Measurements from ENCODE around the gene MAPK12.

The MAPK12 gene

GRCh38 chr22:50264946-50265669, 3.6 kb upstream of the MAPK12 start:
- DNase-seq = no peak

- DNase-seq = no peak
These were observed 2.7 kb upstream of the MAPK12 start for GRCh38 chr22:50264104-50264745.

GRCh38 chr22:50262973-50263617, 1.6 kb upstream of the MAPK12 start:
- no peak for DNase-seq

GRCh38 chr22:50262460-50262911, 1.0 kb upstream of the MAPK12 start:
- no peak for DNase-seq

DNA sequence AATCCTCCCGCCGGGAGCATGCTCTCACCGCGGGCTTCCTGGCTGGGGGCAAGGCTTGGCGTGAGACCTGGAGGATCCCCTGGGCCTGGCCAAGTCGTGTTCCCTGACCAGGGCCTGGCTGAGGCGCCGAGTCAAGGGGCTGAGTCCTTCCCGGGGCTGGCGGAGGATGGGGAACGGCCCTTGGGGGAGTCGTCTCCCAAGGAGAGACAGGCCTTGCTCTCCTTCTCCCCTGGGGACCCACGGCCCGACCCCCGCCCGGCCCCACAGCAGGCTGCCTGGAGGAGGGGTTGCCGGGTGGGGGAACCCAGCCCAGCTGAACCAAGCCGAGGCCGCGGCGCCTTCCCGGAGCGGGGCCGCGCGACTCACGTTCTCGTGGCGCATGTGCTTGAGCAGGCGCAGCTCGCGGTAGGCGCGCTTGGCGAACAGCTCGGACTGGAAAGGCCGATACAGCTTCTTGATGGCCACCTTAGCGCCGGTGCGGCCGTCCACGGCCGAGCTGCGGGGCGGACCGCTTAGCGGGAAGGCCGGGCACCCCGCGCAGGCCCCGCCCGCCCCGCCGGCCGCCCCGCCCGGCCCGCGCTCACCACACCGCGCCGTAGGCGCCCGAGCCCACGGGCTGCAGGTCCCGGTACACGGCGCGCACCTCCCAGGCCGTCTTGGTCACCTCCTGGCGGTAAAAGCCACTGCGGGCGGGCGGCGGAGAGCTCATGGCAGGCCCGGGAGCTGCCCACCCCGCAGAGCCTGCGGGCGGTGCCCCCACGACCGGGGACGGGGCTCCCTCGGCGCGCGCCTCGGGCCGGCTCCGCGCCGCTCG, 475 bp downstream of the MAPK12 start:
- DNase-seq = peak; percentile 70

GRCh38 chr22:50260434-50260800, 1.1 kb downstream of the MAPK12 start:
- no peak for DNase-seq

- no peak for DNase-seq
These were observed 2.2 kb downstream of the MAPK12 start for GRCh38 chr22:50259302-50259701.

GRCh38 chr22:50258361-50259292, 2.9 kb downstream of the MAPK12 start:
- no peak for DNase-seq

DNA sequence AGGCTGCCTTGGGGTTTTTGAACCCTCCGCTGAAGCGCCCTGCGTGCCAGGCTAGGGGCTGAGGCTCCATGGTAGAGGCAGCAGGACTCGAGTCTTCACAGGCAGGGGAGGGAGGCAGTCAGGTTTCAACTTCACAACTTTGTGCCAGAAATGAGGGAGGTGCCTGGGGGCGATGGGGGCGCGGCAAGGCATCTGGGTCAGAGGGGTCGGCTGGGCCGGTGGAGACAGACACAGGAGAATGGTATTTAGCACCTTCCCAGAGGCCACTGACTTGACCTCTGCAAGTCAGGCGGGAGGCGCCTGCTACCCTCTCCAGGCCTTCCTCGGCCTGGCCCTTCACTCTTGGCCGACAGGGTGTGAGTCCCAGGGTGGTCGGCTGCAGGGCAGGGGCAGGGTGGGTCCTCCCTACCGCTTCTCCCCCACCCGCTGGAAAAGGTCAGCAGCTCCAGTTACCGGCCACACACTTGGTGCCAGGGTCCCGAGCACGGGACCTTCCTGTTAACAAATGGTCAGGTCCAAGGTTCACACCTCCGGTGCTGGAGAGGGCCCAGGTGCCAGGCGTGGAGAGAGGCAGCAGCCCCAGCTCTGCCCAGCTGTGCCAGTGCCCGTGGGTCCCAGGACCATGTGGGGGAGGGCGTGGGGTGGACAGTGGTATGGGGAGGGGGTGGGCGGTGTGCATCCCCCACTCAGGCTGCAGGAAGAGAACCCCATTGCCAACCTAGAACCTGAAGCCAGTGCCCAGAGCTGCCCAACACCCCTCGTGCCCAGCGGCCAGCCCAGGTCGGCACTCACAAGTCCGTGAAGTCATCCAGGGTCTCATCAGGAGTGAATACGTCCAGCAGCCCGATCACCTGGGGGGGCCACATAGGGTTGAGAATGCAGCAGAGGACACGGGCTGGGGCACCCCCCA, 3.8 kb downstream of the MAPK12 start:
- peak; percentile 72 for DNase-seq

GRCh38 chr22:50257041-50257440, 4.4 kb downstream of the MAPK12 start:
- DNase-seq = no peak

DNA sequence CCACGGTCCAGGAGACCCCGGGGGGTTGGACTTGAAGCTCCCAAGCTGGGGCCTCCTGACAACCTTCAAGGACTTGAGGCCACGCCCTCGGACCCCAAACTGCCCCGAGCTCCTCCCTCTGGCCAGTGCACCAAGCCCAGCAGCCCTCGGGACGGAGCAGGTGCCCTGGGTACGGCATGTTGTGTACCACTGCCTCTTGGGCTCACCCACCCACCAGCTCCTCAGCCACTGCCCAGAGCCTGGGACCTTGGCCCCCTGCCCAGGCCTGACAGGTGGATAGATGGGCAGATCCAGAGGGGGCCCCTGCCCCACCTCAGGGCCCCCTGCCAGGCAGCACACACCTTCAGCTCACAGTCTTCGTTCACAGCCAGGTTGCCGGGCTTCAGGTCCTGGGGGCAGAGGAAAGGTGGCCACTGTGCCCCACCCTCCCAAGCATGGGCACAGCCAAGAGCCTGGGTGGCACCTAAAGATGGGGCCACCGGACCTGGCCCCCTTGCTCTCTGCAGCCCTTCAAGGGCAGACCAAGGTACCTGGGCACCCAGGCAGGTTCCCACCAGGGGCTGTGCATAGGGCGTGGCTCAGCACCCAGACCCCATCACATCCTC, 5.1 kb downstream of the MAPK12 start:
- no peak for DNase-seq

GRCh38 chr22:50255607-50256006, 5.9 kb downstream of the MAPK12 start:
- DNase-seq = no peak

DNA sequence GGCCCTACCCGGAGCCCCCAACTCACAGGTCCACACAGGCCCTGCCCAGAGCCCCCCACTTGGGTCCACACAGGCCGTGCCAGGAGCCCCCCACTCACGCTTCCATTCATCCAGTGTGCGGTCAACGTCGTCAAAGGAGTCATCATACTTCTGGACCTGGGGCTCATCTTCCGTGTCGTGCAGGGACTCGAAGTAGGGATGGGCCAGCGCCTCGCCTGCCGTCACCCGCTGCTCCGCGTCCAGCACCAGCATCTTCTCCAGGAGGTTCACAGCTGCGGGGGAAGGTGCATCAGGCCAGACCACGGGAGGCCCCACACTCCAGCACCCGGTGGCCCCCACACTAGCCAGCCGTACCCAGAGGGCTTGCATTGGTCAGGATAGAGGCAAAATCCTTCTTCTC, 6.4 kb downstream of the MAPK12 start:
- DNase-seq = no peak

GRCh38 chr22:50253941-50254340, 7.5 kb downstream of the MAPK12 start:
- DNase-seq = no peak

- no peak for DNase-seq
These were observed 8.2 kb downstream of the MAPK12 start for GRCh38 chr22:50253046-50253915.

DNA sequence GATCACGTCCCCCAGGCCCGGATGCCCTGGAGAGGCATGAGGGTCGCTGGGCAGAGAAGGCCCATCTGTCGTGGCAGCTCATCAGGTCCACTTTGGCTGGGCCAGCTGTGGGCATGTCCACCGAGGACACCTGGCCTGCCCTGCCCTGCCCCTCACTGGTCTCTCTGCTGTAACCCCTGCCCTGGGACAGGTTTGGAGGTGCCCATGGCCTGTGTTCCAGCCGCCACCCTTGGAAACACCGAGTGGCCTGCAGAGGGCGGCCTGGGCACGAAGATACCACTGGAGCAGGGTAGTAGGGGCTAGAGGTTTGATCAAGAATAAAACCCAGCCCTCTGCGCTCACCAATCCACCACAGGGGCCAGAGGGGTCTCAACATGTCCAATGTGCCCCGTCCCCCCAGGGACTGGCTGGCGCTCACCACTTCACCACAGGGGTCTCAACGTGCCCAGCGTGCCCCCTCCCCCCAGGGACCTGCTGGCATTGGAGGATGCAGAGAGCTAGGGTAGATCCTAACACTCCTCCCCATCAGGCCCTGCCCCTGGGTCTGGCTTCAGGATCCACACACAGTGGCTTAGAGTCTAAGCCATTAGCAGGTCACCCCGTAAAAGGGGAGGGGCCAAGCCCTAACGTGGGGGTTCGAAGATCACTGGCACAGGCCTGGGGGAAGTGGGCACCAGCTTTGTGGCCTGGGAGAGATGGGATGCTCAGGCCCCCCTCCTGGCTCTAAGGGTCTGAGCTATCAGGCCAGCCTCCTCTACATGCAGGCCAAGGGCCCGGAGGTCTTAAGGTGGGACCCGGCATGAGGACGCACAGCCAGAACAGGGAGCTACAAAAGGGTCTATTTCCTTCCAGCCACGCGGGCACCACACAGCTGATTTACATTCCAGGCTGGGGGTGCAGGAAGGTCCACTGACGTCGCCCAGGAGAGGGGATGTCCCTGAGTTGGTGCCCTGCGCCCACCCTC, 9.1 kb downstream of the MAPK12 start:
- DNase-seq = peak; percentile 81

DNA sequence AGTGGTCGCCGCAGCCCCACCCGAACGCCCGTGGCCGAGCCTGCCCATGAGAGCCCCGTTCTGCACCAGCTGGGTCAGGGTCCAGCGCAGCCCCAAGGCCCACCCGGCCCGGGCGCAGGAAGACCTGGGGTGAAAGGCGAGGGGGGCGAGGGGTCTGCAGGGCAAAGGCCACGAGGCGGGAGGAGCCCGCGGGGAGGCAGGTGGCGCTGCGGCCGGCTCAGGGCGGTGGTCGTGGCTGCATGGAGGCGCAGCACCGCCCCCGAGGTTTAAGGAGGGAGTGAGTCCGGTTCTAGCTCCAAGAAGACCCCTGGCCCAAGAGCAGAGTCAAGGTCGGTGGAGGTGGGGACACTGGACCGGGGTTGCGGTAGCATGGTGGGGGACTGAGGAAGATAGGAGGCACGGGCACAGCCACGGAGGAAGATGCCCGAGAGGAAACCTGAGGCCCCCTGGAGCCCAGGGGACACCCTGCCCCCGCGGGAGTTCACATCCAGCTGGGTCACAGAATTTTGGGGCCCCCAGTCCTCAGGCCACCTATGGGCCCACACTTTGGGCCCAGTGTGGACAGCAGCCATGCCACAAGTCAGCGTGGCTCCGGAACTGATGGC, 9.9 kb downstream of the MAPK12 start:
- DNase-seq = no peak
